PC-3 (cell line): ENCODE measurements around the gene PLA2G4D. TPM values are rescaled to one million over a fixed set of nuclear protein-coding genes. Genes with fewer than 3 reads are reported as not detected.

Experiments used
- ATAC-seq: fragments of 200-7000 bp; cut with Tn5 transposase; 2 replicates; pipeline ENCODE4 v1.9.1; 2020; ENCODE audit warnings: mild to moderate bottlenecking, moderate library complexity
- BruUV-seq: library from RNA; stranded (reverse); fragments of 400-500 nt; replicated peaks from 2 replicates; lab custom pipeline; 2021; lab: Mats Ljungman, UMichigan
- CTCF ChIA-PET: fragments of 300-600 bp; sonication (Branson Sonifier 250); formaldehyde crosslinking; loops from one replicate; lab custom pipeline; 2022; ENCODE audit warnings: antibody characterized with exemption; lab: Charles Lee
- POLR2A ChIA-PET: fragments of 300-600 bp; sonication (Branson Sonifier 250); formaldehyde crosslinking; loops from one replicate; lab custom pipeline; 2022; ENCODE audit warnings: antibody characterized with exemption; ENCODE audit not compliant: unreplicated experiment; lab: Charles Lee
- DNase-seq: peaks from one replicate; pipeline ENCODE4 v3.0.0-alpha.2; 2015
- H2AFZ ChIP-seq: fragments of 300-600 bp; sonication (generic); 2 replicates; pipeline ENCODE4 v1.6.0; 2016; ENCODE audit warnings: antibody characterized with exemption, low read length
- H3F3A ChIP-seq: fragments of 300-600 bp; sonication (generic); one replicate; pipeline ENCODE4 v1.6.0; 2017; ENCODE audit warnings: antibody characterized with exemption, low read length, control low read depth, mild to moderate bottlenecking; ENCODE audit not compliant: unreplicated experiment
- H3K27ac ChIP-seq: fragments of 300-600 bp; sonication (generic); 2 replicates; pipeline ENCODE4 v1.5.1; 2016; ENCODE audit warnings: mild to moderate bottlenecking, low read length
- H3K27me3 ChIP-seq: fragments of 300-600 bp; sonication (generic); 2 replicates; pipeline ENCODE4 v1.6.1; 2016; ENCODE audit warnings: low read length, mixed read lengths
- H3K36me3 ChIP-seq: fragments of 300-600 bp; sonication (generic); 2 replicates; pipeline ENCODE4 v1.6.1; 2016; ENCODE audit warnings: low read depth, mixed run types, low read length, mixed read lengths
- H3K4me1 ChIP-seq: fragments of 300-600 bp; sonication (generic); 2 replicates; pipeline ENCODE4 v1.5.1; 2016; ENCODE audit warnings: low read length; ENCODE audit not compliant: insufficient read depth
- H3K4me2 ChIP-seq: fragments of 300-600 bp; sonication (generic); 2 replicates; pipeline ENCODE4 v1.6.0; 2016; ENCODE audit warnings: low read length
- H3K4me3 ChIP-seq: fragments of 300-600 bp; sonication (generic); 2 replicates; pipeline ENCODE4 v1.5.1; 2016; ENCODE audit warnings: mild to moderate bottlenecking, low read length, mixed read lengths
- H3K79me2 ChIP-seq: fragments of 300-600 bp; sonication (generic); 2 replicates; pipeline ENCODE4 v1.6.1; 2017; ENCODE audit warnings: low read length, mixed read lengths
- H3K9ac ChIP-seq: fragments of 300-600 bp; sonication (generic); 2 replicates; pipeline ENCODE4 v1.6.0; 2016; ENCODE audit warnings: mild to moderate bottlenecking, low read length
- H3K9me2 ChIP-seq: fragments of 300-600 bp; sonication (generic); replicated peaks from 2 replicates; pipeline ENCODE4 v1.6.1; 2016; ENCODE audit warnings: mixed run types, low read length, mixed read lengths
- H3K9me3 ChIP-seq: fragments of 300-600 bp; sonication (generic); 2 replicates; pipeline ENCODE4 v1.6.1; 2016; ENCODE audit warnings: low read length, mixed read lengths
- H4K20me1 ChIP-seq: fragments of 300-600 bp; sonication (generic); 2 replicates; pipeline ENCODE4 v1.6.1; 2016; ENCODE audit warnings: low read length, mixed read lengths
- CTCF ChIP-seq: fragments of 300-600 bp; sonication (generic); conservative IDR thresholded peaks from 2 replicates; pipeline ENCODE4 v1.5.1; 2017; ENCODE audit warnings: antibody characterized with exemption, low read depth, mild to moderate bottlenecking, low read length
- EZH2 ChIP-seq: fragments of 300-600 bp; sonication (generic); IDR thresholded peaks from one replicate; pipeline ENCODE4 v1.6.1; 2017; ENCODE audit warnings: antibody characterized with exemption, mild to moderate bottlenecking, low read length; ENCODE audit not compliant: unreplicated experiment
- EZH2phosphoT487 ChIP-seq: fragments of 300-600 bp; sonication (generic); IDR thresholded peaks from 2 replicates; pipeline ENCODE4 v1.6.1; 2018; ENCODE audit warnings: mild to moderate bottlenecking, antibody characterized with exemption, low read length, borderline replicate concordance
- intact Hi-C: fragments of 100-400 bp; cut with micrococcal nuclease; formaldehyde crosslinking; loops from 2 replicates; pipeline ENCODE4 v1.9.0; 2023
- total RNA-seq: library from RNA; depleted of rRNA; stranded (reverse); fragments of >200 nt; gene quantifications from 2 replicates; pipeline ENCODE4 v1.2.3, GENCODE V29; 2014

Gene PLA2G4D
- total RNA-seq, 1 experiment from 2014 or later, result 0.55 TPM

GRCh38 chr15:42021593-42021992, 72.8 kb downstream of the PLA2G4D start:
- no peaks in the 10 kb centered on the region for H3K9me2 ChIP-seq
- ChIA-PET POLR2A (no interaction called here), CTCF (no interaction called here)
- no peak for DNase-seq
- ATAC-seq, result no peak
- no peak overlapping the region for H2AFZ ChIP-seq
- TF ChIP-seq EZH2, result no peak
- no peak for TF ChIP-seq EZH2phosphoT487
- no peak for TF ChIP-seq CTCF
- H3F3A ChIP-seq, result no peaks in the 10 kb centered on the region
- intact Hi-C loops, result no loop called here
- BruUV-seq, result no TSS peak
- no peaks in the 10 kb centered on the region for H3K27me3 ChIP-seq
- no peak overlapping the region for H3K4me2 ChIP-seq
- no peak overlapping the region for H3K27ac ChIP-seq
- H3K79me2 ChIP-seq, result no peaks in the 10 kb centered on the region
- H3K4me3 ChIP-seq, result no peak overlapping the region
- no peaks in the 10 kb centered on the region for H3K9me3 ChIP-seq
- no peak overlapping the region for H3K9ac ChIP-seq
- no peaks in the 10 kb centered on the region; the same call in 1 of the 2 replicates for H3K4me1 ChIP-seq
- H4K20me1 ChIP-seq, result no peaks in the 10 kb centered on the region
- no peaks in the 10 kb centered on the region for H3K36me3 ChIP-seq

- H3K4me3 ChIP-seq, result no peak within 1 kb of the TSS
- no peak within 1 kb of the TSS for H3K4me2 ChIP-seq
- no TSS peak for BruUV-seq
- H3K9me3 ChIP-seq, result no peaks in the 10 kb centered on the region
- no peaks in the 10 kb centered on the region for H3K27me3 ChIP-seq
- peak; percentile 33 for DNase-seq
- H3K9ac ChIP-seq, result no peak within 1 kb of the TSS
- POLR2A ChIA-PET, result no interaction called here
- intact Hi-C loops, result no loop called here
- no peak within 1 kb of the TSS for H3K27ac ChIP-seq
- CTCF ChIA-PET, result no interaction called here
- H3K79me2 ChIP-seq, result no peaks in the 10 kb centered on the region
- H3F3A ChIP-seq, result no peaks in the 10 kb centered on the region
- no peak within 1 kb of the TSS for H2AFZ ChIP-seq
- TF ChIP-seq EZH2phosphoT487 (no peak), EZH2 (no peak), CTCF (no peak)
- H3K4me1 ChIP-seq, result no peaks in the 10 kb centered on the region; the same call in 1 of the 2 replicates
- peak; percentile 60 for ATAC-seq
- H4K20me1 ChIP-seq, result no peaks in the 10 kb centered on the region
- H3K9me2 ChIP-seq, result no peaks in the 10 kb centered on the region
- H3K36me3 ChIP-seq, result no peaks in the 10 kb centered on the region
Observed at GRCh38 chr15:42020713-42021273, 73.6 kb downstream of the PLA2G4D start, which contains the start of gene PLA2G4E. Gene PLA2G4E, minus strand, starts transcription at chr15:42021042. Its CDS starts 12 bp downstream, at chr15:42021030.
